Left ventricle myocardium superior (tissue), 1 donor: ENCODE results near the gene CMSS1. TPM values are rescaled to one million over a fixed set of nuclear protein-coding genes. Genes with fewer than 3 reads are reported as not detected.
A peak's percentile ranks its signal among the peaks of the same experiment; 100 is the strongest.
"Not testable (repeated sequence)": the region's sequence is repeated elsewhere in the genome, so short reads cannot be mapped to it uniquely, and the experiment has no call there.

Experiments
- ATAC-seq: fragments of 200-7000 bp; cut with Tn5 transposase; one replicate; pipeline ENCODE4 v1.9.1; 2020; ENCODE audit warnings: mild to moderate bottlenecking, moderate library complexity
- DNase-seq: peaks from one replicate; pipeline ENCODE4 v3.0.0-alpha.2; 2020
- intact Hi-C: fragments of 100-400 bp; cut with micrococcal nuclease; formaldehyde crosslinking; loops from one replicate; pipeline ENCODE4 v1.11.0; 2022
- total RNA-seq: library from RNA; stranded (reverse); fragmentation: NEBNext Ultra II Directional; extraction: Animal tissue kit (Norgen Biotek cat#: 25700); gene quantifications from one replicate; pipeline ENCODE4 v1.2.1, GENCODE V29; 2021
- donor health status: DM: no; HTN: yes; CAD: no; lungs with severe emphysema.

The CMSS1 gene
- total RNA-seq, 1 donor from 2014 or later: 34.5 TPM

- intact Hi-C loops: no loop called here
- peak; percentile 72 for ATAC-seq
Measured at GRCh38 chr3:99809565-99809964, 8.1 kb upstream of the CMSS1 start.

DNA sequence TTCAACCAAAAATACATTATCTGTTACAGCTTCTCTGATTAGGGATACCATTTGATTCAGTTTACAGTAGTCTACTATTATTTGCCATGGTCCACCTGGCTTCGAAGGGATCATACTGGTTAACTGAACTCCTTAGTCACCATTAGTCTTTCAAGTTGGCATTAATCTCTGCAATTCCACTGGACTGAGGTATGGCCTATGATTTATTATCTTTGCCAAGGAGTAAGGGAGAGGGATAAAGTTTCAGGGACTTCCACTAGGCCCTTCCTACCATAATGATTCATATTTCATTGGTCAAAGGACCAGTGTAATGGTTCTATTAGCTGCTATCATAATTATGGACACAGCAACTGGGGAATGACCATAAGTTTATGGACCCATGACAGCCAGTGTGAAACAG, 7.3 kb upstream of the CMSS1 start:
- intact Hi-C loops: no loop called here
- DNase-seq (no peak), ATAC-seq (no peak)

More at GRCh38 chr3:99809565-99809964, 8.1 kb upstream of the CMSS1 start:
- DNase-seq: no peak

- ATAC-seq (peak; percentile 13), DNase-seq (no peak)
- intact Hi-C loops: no loop called here
Measured at GRCh38 chr3:99817047-99817436, 620 bp upstream of the CMSS1 start.

DNA sequence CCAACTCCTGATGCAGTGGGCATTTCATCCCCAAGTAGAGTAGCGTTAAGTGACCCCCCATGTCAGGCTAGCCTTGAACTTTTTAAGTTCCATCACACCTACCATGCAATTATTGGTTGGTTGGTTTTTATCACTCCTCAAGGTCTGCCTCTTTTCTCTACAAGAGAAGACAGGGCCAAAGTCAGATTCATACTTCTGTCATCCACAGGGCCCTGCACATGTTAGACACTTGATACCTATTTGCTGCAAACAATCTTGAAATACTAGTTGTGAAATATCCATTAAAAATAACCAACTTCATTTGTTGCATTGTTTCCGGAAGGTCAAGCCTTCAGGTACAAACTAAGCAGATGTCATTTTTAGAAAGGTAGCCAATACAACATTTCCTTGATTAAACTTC, 1.2 kb downstream of the CMSS1 start:
- ATAC-seq: no peak
- DNase-seq: no peak
- intact Hi-C loops: no loop called here

GRCh38 chr3:99823723-99824711, 6.4 kb downstream of the CMSS1 start:
- no peak for DNase-seq
- ATAC-seq: no peak
- intact Hi-C loops: no loop called here

GRCh38 chr3:99825004-99825640, 7.5 kb downstream of the CMSS1 start:
- ATAC-seq (no peak), DNase-seq (no peak)
- intact Hi-C loops: no loop called here

GRCh38 chr3:99829844-99830243, 12.2 kb downstream of the CMSS1 start:
- intact Hi-C loops: loop anchor here (5.0 kb wide), 1 partner anchor 757 kb away; no protein-coding TSS in a partner anchor
- ATAC-seq (no peak), DNase-seq (no peak)

DNA sequence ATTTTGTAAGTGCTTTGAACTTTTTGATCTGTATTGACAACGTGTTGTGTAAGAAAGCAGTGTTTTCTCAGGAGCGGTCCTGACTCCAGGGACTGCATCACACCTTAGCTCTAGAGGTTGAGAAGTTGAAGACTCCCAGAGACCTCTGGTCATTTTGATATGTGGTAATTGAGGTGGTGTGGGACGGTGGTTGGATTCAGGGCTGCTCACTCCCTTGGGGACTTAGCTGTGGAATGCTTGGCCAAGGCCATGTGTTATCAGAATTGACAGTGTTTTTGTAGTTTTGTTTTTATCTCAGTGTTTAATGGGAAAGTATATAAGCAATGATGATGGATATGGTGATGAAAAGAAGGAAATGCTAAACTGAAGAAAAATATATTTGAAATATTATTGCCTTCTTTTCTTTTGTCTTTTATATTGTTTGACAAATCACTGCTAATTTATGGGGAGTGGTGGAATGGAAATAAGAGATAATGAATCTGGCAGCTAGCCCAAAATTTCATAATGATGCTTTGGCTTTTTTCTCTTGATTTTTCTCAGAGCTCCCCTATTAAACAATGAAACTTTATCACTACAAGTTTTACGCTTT, 16.0 kb downstream of the CMSS1 start:
- ATAC-seq (peak; percentile 31), DNase-seq (no peak)
- intact Hi-C loops: loop anchor here (5.0 kb wide), 1 partner anchor 754 kb away; no protein-coding TSS in a partner anchor

- no peak for ATAC-seq
- intact Hi-C loops: loop anchor here (5.0 kb wide), 1 partner anchor 753 kb away; no protein-coding TSS in a partner anchor
- no peak for DNase-seq
Measured at GRCh38 chr3:99834211-99834957, 16.7 kb downstream of the CMSS1 start.

- no peak for DNase-seq
- ATAC-seq: no peak
- intact Hi-C loops: no loop called here
Measured at GRCh38 chr3:99836681-99837080, 19.0 kb downstream of the CMSS1 start.

- intact Hi-C loops: no loop called here
- DNase-seq (no peak), ATAC-seq (no peak)
Measured at GRCh38 chr3:99837715-99838114, 20.1 kb downstream of the CMSS1 start.

GRCh38 chr3:99838755-99839154, 21.1 kb downstream of the CMSS1 start:
- ATAC-seq (no peak), DNase-seq (no peak)
- intact Hi-C loops: no loop called here

- DNase-seq (no peak), ATAC-seq (no peak)
- intact Hi-C loops: loop anchor here (5.0 to 10.0 kb wide), 2 partner anchors 215 to 413 kb away; no protein-coding TSS in a partner anchor
Measured at GRCh38 chr3:99839613-99840012, 22.0 kb downstream of the CMSS1 start.

DNA sequence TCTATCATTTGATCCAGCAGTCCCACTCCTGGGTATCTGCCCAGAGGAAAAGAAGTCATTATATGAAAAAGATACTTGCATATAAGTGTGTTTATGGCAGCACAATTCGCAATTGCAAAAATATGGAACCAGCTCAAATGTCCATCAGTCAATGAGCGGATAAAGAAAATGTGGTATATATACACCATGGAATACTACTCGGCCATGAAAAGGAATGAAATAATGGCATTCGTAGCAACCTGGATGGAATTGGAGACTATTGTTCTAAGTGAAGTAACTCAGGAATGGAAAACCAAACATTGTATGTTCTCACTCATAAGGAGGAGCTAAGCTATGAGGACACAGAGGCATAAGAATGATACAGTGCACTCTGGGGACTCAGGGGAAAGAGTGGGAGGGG, 24.3 kb downstream of the CMSS1 start:
- DNase-seq, ATAC-seq: not testable (repeated sequence)
- intact Hi-C loops: loop anchor here (5.0 to 10.0 kb wide), 2 partner anchors 213 to 410 kb away; no protein-coding TSS in a partner anchor

GRCh38 chr3:99842826-99843589, 25.3 kb downstream of the CMSS1 start:
- DNase-seq (no peak), ATAC-seq (peak; percentile 78)
- intact Hi-C loops: loop anchor here (5.0 to 10.0 kb wide), 2 partner anchors 212 to 409 kb away; no protein-coding TSS in a partner anchor

- peak; percentile 55 for ATAC-seq
- DNase-seq: peak; percentile 33
- intact Hi-C loops: loop anchor here (5.0 to 10.0 kb wide), 2 partner anchors 211 to 409 kb away; no protein-coding TSS in a partner anchor
Measured at GRCh38 chr3:99843590-99844258, 26.1 kb downstream of the CMSS1 start.

DNA sequence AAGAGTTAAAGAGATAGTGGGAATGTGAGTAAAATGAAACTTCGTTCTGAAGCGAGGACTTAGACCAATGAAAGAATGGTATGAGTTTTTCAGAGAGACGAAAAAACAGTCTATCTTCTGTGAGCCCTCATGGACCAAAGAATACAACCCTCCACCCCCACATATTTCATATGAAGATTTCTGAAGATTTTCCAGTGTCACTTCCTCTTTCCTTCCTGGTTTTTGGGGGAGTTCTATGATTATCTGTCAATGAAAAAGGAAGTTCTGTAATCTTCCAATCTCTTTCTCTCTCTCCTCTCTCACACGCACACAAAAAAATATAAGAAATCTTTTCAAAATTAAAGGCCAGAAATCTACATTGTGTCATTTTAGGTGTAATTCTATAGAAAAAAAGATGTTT, 27.7 kb downstream of the CMSS1 start:
- no peak for ATAC-seq
- intact Hi-C loops: loop anchor here (10.0 kb wide), 1 partner anchor 209 kb away; no protein-coding TSS in a partner anchor

More for the DNA sequence above, 27.7 kb downstream of the CMSS1 start:
- no peak for DNase-seq
